Suppressor macrophage treated with lipopolysaccharide for 4 hours (primary cell): ENCODE results near the gene TLCD1.
"Not testable (repeated sequence)": the region's sequence is repeated elsewhere in the genome, so short reads cannot be mapped to it uniquely, and the experiment has no call there.

Source experiments
- DNase-seq: peaks from one replicate; pipeline ENCODE4 v3.0.0-alpha.2; 2020

The TLCD1 gene

DNA sequence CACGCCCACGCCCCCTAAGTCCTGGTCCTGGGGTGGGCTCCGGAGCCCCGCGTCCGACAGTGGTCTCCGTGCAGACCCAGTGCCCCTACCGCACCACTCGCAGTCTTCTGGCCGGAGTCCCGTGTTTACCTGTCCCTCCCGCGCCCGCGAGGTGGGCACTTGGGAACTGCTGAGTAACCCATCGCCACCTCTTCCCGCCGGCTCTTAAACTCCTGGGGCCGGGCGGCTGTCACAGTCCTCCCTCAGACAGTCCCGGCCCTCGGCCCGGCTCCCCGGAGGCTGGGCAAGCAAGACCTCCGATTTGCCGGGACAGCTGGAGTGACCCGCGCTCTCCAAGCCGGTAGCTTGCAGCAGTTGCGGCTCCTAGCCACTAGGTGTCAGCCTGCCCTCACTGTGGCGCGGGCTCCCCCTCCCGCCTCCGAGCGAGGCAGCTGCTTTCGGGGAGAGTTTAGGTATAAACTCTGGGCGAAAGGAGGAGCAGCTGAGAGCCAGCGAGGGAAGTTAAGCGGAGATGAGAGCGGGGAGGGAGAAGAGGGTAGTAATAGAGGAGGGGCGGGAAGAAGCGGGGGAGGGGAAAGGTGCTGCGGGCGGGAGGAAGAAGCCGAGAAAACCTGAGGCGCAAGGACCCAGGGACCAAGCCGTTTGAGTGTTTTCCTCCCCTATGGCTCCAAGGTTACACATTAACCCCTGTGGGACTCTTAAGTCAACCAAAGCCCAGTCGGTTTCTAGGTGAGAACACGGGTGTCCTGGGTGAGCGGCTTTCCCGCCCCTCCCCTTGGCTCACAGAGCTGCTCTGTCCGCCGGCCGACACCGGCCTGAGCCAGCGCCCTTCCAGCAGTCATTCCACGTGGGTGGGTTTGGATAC, 826 bp upstream of the TLCD1 start:
- DNase-seq: peak; percentile 95

DNA sequence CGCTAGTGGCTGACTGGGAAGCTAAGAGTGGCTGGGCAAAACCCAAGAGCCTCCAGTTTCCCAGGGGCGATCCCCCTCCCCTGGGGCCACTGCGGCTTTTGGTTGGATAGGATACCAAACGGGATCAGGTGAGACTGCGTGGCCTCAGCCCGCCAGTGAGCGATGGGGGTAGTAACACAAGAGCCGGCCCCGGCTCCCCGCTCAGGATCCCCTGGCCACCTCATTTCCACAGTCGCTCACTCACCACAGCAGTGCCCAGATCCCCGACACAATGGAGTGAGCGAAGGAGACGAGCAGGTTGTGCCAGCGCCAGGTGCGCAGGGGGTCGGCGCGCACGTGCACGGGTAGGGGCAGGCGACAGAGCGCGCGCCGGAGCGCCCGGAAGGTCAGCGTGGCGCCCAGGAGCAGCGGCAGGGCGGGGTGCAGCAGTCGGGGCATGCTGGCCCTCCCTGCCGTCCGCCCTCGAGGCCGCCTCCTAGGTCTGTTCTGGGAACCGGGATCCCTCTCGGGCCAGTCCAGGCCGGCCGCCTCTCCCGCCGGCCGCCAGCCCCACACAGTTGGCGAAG, 290 bp downstream of the TLCD1 start:
- DNase-seq: no peak

DNA sequence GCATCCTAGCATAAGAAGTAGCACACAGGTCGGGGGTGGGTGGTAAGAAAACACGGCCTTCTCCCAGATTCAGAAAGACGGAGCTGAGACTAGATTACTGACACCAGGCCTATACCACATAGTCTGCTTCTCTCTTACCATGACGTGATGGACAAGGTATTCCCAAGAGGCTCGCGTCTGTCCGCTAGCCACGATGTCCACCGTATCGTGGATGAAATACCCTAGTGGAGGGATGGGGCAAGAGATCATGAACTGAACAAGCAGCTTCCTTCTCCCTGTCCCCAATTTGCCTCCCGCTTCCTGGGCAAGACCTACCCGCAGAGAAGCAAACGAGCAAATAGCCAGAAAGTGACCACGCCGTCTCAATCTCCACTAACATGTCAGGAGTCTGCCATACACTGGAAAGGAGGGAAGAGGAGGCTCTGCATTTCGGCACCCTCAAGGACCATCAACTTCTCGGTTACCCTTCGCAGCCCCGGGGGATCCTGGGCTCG, 820 bp downstream of the TLCD1 start:
- DNase-seq: peak; percentile 7

DNA sequence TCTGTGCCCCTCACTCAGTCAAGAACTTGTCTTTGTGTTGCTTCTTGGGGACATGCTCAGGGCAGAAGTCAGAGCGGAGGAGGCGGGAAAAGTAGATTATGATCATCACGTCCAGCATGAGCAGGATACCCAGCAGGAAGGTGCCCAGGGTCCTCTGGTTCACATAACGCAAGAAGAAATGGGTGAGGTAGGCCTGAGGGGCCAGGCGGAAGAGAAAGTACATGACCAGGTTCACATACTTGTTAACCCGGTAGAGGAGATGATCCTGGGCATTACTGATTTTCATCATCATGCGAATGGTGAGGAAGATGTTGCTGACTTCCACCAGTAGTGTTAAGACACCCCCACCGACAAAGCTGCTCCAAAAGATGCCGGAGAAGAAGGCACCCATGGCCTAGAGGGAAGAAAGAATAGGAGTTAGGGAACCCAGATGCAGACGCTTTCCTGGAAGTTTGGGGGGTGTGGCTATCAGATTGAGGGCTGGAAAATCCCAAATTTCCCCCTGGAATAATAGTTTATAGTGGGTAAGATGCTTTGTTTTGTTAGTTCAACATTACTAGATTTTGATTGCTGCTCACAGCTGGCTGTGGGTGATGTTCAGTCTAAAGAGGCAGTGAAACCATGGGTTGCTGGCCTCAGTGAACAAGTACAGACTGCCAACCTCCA, 1.4 kb downstream of the TLCD1 start:
- DNase-seq: peak; percentile 12

DNA sequence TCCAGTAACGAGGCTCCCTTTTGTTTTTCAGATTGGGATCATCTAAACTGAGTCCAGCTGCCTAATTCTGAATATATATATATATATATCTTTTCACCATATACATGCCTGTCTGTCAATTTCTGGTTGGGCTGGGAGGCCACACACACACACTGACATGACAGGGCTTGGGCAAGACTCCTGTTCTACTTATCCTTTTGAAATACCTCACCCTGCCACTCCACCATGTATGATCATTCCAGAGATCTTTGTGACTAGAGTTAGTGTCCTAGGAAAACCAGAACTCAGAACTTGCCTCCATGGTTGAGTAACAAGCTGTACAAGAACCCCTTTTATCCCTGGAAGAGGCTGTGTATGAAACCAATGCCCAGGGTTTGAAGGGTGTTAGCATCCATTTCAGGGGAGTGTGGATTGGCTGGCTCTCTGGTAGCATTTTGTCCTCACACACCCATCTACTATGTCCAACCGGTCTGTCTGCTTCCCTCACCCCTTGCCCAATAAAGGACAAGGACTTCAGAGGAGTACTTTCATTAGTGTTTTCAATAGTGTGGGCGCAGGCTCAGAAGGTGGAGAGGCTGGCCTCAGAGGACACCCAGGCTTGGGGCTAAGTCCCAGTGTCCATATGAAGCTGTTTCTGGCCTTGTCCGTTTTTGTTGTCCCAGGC, 2.1 kb downstream of the TLCD1 start:
- not testable (repeated sequence) for DNase-seq

DNA sequence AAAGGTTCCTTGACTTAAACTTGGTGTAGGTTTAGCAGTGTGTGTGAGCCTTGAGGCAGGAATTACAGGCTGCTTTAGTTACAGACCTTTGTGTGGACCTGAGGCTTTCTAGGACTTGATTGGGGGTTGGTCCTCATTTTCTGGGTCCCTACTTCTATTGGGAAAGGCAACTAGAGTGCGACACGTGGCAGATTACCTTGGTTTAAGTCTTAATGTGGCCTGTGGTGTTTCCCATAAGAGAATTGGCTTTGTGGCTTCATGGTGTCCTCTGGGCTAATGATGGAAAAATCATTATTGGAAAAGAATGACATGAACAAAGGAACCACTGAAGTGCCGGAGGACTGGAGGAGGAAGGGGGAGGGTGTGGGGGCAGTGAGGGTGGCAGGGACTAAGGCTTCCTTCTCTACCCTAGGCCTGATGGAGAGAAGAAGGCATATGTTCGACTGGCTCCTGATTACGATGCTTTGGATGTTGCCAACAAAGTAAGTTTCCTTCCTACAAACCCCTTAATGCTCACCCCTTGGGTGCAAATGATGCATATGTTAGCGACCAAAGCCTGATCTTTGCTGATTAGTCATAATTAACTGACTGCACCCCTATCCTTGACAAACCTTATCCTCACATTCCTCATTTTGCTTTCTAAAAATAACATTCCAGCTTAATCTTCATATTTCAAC, 2.7 kb downstream of the TLCD1 start:
- no peak for DNase-seq

DNA sequence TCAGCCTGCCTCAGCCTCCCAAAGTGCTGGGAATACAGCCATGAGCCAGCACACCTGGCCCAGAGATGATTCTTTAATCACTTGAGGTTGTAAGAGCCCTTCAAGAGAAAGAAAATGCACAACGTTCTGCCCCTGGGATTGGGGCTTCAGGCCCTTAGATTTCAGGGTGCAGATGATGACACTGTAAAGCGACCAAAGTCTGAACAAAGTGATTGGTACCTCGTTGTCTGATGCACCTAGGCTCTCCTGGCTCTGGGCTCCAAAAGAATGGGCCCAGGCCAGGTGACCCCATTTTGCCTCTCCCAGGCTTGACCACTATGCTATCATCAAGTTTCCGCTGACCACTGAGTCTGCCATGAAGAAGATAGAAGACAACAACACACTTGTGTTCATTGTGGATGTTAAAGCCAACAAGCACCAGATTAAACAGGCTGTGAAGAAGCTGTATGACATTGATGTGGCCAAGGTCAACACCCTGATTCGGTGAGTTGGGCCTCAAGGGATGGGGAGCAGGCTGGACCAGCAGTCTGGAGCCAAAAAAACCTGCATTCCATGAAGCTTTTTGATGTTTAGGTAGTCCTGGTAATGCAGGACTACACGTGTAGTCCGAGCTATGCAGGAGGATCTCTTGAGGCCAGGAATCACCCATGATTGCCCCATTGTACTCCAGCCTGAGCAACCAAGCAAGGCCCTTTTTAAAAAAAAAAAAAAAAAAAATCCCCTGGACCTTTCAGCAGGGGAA, 3.4 kb downstream of the TLCD1 start:
- no peak for DNase-seq

DNA sequence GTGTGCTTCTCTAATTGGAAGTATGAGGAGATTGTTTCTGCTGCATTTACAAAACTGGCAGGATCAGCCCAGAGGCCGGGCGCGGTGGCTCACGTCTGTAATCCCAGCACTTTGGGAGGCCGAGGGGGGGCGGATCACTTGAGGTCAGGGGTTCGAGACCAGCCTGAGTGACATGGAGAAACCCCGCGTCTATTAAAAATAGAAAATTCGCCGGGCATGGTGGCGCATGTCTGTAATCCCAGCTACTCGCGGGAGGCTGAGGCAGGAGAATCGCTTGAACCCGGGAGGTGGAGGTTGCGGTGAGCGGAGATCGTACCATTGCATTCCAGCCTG, 5.1 kb downstream of the TLCD1 start:
- DNase-seq: not testable (repeated sequence)

DNA sequence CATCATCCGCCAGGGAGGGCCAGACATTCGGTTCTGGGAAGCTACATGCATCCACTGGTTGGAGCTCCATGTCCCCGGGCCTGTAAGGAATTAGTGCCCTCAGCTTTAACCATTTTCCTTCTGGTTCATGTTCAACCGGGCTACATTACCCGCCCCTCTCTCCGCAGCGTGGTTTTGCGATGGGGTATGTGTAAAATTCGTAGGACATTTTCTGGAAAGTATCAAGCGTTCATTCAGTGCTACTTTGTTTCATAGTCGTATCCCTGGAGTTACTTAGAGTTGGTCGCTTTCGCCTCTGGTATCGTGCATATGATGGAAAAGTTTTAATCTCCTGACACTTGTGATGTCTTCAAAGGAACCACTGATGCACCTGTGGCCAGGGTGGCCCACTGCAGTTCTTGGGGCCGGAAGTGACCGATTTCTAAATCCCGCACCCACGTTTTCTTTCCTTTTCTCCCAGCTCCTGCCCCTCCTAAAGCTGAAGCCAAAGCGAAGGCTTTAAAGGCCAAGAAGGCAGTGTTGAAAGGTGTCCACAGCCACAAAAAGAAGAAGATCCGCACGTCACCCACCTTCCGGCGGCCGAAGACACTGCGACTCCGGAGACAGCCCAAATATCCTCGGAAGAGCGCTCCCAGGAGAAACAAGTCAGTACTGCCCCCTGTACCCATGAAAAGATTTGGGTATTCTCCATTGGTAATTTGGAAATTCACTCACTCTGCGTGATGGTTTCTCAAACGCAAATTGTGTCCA, 5.6 kb downstream of the TLCD1 start:
- no peak for DNase-seq

DNA sequence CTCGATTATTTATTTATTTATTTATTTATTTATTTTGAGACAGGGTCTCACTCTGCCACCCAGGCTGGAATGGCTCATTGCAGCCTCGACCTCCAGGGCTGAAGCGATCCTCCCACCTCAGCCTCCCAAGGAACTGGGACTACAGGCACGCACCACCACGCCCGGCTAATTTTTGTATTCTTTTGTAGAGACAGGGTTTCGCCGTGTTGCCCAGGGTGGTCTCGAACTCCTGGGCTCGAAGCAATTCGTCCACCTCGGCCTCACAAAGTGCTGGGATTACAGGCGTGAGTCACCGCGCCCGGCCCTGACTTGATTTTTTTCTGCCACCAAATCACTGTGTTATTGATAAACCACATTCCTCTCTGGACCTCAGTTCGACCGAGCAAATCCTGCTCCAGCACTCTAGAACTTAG, 7.0 kb downstream of the TLCD1 start:
- DNase-seq: no peak

DNA sequence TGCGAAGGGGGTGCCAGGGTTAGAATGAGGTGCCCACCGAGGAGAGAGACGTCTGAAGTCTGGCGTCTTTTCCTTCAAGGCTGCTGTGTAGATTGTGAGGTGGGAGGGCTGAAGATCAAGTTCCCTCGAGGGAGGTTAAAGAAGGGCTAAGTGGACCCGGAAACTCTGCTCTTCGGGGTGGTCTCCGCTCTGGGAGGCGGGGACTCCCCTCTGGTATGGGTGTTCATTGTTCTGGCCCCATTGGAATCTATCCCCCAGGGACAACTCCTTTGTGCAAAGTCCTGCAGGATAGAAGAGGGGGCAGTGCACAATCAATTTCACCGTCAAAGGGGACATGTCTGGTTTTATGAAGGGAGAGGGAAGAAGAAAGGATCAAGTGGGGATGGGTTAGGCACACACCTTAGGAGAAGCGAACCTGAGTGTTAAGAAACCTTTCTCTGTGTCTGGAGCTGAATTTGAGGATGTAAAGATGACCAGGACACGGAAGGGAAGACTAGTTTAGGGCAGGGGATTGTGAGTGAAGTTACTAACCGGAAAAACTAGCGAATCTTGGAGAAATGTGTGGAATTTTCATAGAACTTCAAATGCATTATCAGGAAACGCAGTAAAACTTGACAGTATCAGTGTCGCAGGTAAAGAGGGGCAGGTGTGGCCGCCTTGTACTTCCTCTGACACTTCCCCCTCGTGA, 7.6 kb downstream of the TLCD1 start:
- DNase-seq: no peak

DNA sequence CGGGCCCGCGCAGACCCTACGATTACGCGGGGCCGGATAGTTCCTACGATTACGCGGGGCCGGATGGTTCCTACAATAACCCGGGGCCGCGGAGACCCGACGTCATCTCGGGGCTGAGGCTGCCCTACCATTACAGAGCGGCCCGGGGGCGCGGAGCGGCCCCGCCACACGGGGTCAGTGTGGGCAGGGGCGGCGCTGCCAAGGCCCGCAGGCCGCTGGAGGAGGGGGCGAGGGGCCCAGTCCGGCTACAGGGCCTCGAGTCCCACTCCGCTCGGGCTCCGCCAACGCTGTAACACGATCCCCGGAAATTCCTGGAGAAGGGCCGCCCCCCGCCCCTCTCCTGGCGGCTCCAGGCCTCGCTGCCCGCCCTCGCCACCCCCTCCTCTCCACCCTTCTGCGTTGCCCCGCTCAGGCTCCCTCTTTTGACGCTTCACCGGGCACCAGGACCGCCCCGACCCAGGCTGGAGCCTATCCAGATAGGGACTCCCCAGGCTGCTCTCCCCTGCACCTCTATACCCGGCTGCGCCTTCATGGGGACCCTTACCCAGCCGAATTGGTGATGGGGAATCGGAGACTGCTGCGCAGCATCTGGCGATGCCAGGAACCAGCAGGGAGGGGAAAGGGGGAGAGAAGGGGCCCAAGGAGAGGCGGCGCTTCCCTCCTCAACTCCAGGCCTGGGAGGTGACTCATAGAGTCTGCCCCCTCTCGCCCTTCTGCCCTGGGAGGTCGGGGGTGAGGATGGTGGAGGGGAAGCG, 8.3 kb downstream of the TLCD1 start, which contains the start of gene RAB34:
Gene RAB34, minus strand, starts transcription at position 291 of the 755 bp plus-strand sequence. CDS start 602 bp downstream, outside the sequence.
- DNase-seq: peak; percentile 46

DNA sequence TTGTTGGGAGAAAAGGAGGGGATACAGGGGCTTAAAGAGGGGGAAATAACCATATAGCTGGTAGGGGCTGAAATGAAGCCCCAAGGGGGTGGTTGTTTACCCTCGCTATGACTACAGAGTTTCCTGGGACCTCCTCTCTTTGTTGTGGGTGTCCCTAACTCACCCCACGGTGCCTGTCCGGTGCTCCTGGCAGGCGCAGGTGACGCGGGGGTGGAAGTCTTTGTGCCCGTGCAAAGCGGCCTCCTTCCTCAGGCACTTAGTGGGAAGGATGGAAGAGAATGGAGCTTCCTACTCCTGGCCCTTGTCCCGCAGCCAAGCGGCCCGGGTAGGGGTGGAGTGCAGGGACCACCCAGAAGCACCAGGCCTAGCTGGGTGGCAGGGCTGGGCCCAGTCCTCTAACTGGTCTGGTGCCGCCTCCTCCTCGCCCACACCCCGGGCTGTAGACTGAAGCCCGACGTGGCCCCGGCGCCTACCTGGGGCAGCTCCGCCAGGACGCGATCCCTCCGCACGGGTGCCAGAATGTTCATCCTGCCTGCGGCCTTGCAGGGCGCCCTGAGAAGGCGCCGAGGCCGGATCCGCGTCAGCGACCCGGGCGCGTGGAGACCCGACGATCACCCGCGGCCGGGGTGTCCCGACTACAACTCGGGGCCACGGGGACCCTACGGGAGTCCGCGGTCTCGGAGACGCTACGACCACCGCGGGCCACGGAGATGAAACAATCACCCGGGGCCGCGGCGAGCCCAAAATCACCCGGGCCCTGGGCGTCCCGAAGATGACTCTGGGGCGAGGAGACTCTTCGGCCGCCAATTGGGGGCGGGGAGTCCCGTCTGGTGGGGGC, 9.1 kb downstream of the TLCD1 start:
- DNase-seq: peak; percentile 13

DNA sequence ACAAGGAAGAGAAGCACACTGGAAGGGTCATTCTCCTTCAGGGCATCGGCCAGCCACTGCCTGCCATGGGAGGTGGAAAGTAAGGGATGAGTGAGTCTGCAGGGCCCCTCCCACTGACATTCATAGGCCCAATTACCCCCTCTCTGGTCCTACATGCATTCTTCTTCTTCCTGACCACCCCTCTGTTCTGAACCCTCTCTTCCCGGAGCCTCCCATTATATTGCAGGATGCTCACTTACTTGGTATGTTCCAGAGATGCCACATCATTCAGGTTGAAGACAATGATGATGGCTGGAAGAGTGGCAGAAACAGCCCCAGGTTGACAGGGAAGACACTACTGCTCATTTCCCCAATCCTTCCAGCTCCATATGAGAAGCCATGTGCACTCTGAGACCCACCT, 10.8 kb downstream of the TLCD1 start:
- DNase-seq: no peak

DNA sequence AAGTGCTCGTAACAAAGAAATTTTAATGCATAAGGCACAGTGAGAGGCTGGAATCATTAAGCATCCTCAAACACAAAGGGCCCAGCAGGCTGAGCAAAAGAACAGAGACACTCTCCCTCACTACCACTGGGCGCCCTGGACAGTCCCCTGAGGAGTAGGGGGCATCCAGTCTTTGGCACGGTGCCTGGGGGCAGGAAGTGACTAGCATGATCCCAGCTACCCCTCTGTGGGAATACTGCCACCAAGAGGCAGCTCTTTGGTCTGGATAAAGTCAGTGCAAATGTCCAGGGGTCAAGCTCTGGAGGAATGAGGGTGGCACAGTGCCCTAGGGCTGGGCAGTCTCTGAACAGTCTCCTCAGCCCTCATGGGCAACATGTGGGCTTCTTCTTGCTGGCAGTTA, 11.8 kb downstream of the TLCD1 start:
- DNase-seq: no peak

DNA sequence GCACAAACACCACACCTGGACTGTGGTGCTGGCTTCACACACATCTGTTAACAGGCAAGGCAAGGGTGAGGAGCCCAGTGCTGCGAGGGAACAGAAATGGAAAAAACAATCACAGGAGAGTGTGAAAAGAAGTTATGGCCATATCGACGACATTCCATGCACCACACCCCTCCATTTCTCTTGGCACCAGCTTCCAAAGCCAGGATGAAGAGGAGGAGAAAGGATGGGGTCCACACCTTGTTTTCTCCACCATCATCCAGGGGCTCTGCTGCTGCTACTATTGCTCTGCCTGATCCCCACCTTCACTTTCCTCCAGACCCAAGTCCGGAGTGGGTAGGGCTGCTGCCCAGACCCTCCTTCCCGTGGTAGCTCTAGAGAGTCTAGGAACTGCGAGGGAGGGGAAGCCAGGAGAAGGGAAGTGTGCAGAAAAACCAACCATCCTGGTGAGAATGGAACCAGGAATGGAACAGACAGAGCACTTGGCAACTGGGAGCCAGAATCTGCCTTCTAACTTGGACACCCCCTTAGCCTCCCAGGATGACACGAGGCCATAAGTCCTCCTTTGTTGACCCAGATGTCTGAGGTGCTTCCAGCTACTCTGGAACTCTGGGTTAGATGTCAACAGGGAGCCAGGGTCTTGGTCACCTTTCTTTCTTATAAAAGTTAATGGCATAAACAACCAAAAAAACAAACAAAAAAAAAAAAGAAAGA, 13.2 kb downstream of the TLCD1 start:
- DNase-seq: no peak

DNA sequence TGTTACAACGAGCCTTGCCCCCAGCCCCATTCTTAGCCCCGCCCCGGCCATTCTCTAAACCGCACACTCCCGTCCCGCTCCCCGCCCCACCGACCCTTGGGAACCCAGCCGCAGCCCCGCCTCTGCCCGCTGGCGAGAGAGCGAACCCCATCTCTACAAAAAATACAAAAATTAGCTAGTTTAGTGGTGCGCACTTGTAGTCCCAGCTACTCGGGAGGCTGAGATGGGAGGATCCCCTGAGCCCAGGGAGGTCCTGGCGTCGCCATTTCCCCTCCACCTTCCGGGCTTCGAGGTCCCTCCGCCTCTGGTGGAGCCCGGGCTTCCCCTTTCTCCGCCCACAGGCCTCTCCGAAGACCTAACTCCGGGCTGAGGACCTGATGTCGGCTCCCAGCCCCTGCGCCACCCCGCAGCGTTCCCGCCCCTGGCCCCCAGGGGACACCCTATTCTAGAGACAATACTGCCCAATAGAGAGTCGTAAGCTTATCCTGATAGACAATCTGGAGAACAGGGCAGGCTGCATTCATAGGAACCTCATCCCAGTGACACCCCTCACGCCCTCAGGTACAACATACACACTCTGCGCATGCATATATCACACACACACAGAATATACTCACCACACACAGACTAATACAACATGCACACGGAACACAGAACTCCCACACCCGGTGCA, 13.9 kb downstream of the TLCD1 start:
- peak; percentile 78 for DNase-seq

DNA sequence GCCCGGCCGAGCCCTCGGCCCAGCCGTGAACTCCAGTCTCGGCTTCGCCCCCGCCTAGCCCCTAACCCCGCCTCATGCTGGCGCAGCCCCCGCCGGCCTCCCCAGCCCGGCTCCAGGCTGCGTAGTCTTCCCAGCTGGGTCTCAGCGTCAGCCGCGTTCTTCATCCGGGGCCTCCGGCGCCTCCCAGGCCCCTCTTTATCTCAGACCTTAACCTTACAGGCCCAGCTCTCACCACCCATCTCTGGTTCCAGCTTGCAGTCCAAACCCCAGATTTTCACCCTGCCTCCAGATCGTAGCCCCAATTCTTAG, 14.4 kb downstream of the TLCD1 start, which contains the start of gene PROCA1:
Gene PROCA1, minus strand, starts transcription at position 166 of the 309 bp plus-strand sequence. CDS start 228 bp downstream, outside the sequence.
- no peak for DNase-seq
